K562 (cell line): ENCODE data around the gene CCDC127. TPM values are rescaled to one million over a fixed set of nuclear protein-coding genes. Genes with fewer than 3 reads are reported as not detected.
A peak's percentile ranks its signal among the peaks of the same experiment; 100 is the strongest.

Experiments used
- ARID3A ChIP-seq: IDR thresholded peaks from 2 replicates; pipeline ENCODE4 v1.6.1; 2012; ENCODE audit warnings: low read depth, low read length, improper control_type of control experiment, borderline replicate concordance
- CHD7 ChIP-seq: fragments of 200-600 bp; sonication (generic); IDR thresholded peaks from one replicate; pipeline ENCODE4 v1.6.1; 2012; ENCODE audit warnings: mild to moderate bottlenecking, low read depth, low read length, inconsistent platforms
- EHMT2 ChIP-seq: fragments of 450-650 bp; IDR thresholded peaks from 2 replicates; pipeline ENCODE4 v1.6.1; 2018; ENCODE audit warnings: antibody characterized with exemption
- HLTF ChIP-seq: fragments of 450-650 bp; IDR thresholded peaks from 2 replicates; pipeline ENCODE4 v1.6.1; 2016
- KAT7 ChIP-seq: sonication (generic); formaldehyde crosslinking; IDR thresholded peaks from 2 replicates; pipeline ENCODE4 v1.8.0; 2022; ENCODE audit warnings: missing genetic modification reagents, mild to moderate bottlenecking, borderline replicate concordance
- MAFG ChIP-seq: fragments of 450-650 bp; conservative IDR thresholded peaks from 2 replicates; pipeline ENCODE4 v1.6.1; 2016; ENCODE audit warnings: missing genetic modification characterization, missing compliant biosample characterization
- MAZ ChIP-seq, 2 experiments: fragments of 450-650 bp in 1 of 2; sonication (generic) in 1 of 2; formaldehyde crosslinking; IDR thresholded peaks in 1 of 2; conservative IDR thresholded peaks in 1 of 2; 2 replicates each; pipeline versions ENCODE4 v1.4.0 to v1.5.0; 2020; ENCODE audit warnings: mild to moderate bottlenecking in 1 of 2, missing genetic modification reagents in 1 of 2
- NCOA1 ChIP-seq: fragments of 450-650 bp; IDR thresholded peaks from 2 replicates; pipeline ENCODE4 v1.6.1; 2016; ENCODE audit warnings: low read depth
- NFIX ChIP-seq: fragments of 250-450 bp; sonication (Bioruptor Pico); IDR thresholded peaks from 2 replicates; pipeline ENCODE4 v1.4.0; 2020; ENCODE audit warnings: low read depth, mild to moderate bottlenecking, moderate library complexity
- NR2C1 ChIP-seq, 2 experiments: fragments of 450-650 bp; IDR thresholded peaks; 2 replicates each; pipeline ENCODE4 v1.6.1; 2017; ENCODE audit warnings: mild to moderate bottlenecking in 2 of 2, antibody characterized with exemption in 1 of 2, inconsistent platforms in 1 of 2, missing compliant biosample characterization in 1 of 2, missing genetic modification characterization in 1 of 2
- NR2C2 ChIP-seq, 2 experiments: fragments of 200-800 bp in 1 of 2; sonication (Bioruptor generic) in 1 of 2; sonication (generic) in 1 of 2; formaldehyde crosslinking in 1 of 2; IDR thresholded peaks; 2 replicates each; pipeline versions ENCODE4 v1.6.1 to v1.8.0; 2016 to 2022; ENCODE audit warnings: mild to moderate bottlenecking in 1 of 2, missing compliant biosample characterization in 1 of 2, missing genetic modification characterization in 1 of 2, missing genetic modification reagents in 1 of 2
- POLR2H ChIP-seq: IDR thresholded peaks from 2 replicates; pipeline ENCODE4 v1.6.1; 2016; ENCODE audit warnings: missing genetic modification characterization, low read depth, mild to moderate bottlenecking, control low read depth, missing compliant biosample characterization, moderate library complexity
- RBM17 ChIP-seq: fragments of 200-400 bp; formaldehyde crosslinking; IDR thresholded peaks from 2 replicates; pipeline ENCODE4 v1.6.1; 2017; ENCODE audit warnings: low read depth, mild to moderate bottlenecking, low read length, borderline replicate concordance
- ZNF316 ChIP-seq: fragments of 450-650 bp; IDR thresholded peaks from 2 replicates; pipeline ENCODE4 v1.6.1; 2016
- ZNF830 ChIP-seq: fragments of 250-450 bp; sonication (Bioruptor Pico); IDR thresholded peaks from 2 replicates; pipeline ENCODE4 v1.5.0; 2021; ENCODE audit warnings: mild to moderate bottlenecking
- polyA plus RNA-seq, 8 experiments: library from polyadenylated mRNA; depleted of rRNA in 4 of 8; stranded (reverse) in 5 of 8; unstranded in 3 of 8; fragments of >200 nt; fragmentation: Nextera tagmentation in 2 of 8; fragmentation: Illumina TruSeq in 1 of 8; extraction: Ambion mirVana in 2 of 8; extraction: Trizol in 1 of 8; gene quantifications; 2 replicates each; pipeline versions ENCODE4 v1.2.1 to v1.2.3, GENCODE V29; 2011 to 2014; ENCODE audit warnings: inconsistent platforms in 1 of 8, missing spikeins in 1 of 8
- total RNA-seq, 7 experiments: library from RNA; depleted of rRNA in 6 of 7; stranded (reverse); fragments of >200 nt in 6 of 7; fragmentation: Illumina TruSeq in 2 of 7; extraction: Trizol in 2 of 7; gene quantifications; 2 replicates each; pipeline versions ENCODE4 v1.2.1 to v1.2.3, GENCODE V29; 2011 to 2021; ENCODE audit warnings: low replicate concordance in 1 of 7

CCDC127 gene
- total and polyA plus RNA-seq, 9 of the 15 experiments (the other 6 are each of a cell fraction or from before 2014, with no cell fraction given) = 2.7 to 4.5 (median 4.1) TPM

- TF ChIP-seq MAZ (CRISPR knock-in tag; conservative IDR thresholded peaks at IDR 0.05 in 1 of 2, IDR thresholded peaks at IDR 0.05 in 1 of 2) (no peak), KAT7 (CRISPR knock-in tag) (no peak), ZNF316 (peak; percentile 92), CHD7 (no peak), POLR2H (tag) (no peak), HLTF (no peak), NFIX (no peak), RBM17 (no peak), NR2C1 (IDR thresholded peaks at IDR 0.05) (no peak; the same call in 1 of the 2 replicates), NR2C1 (tag; IDR thresholded peaks at IDR 0.05) (peak; percentile 63; the same call in 1 of the 2 replicates), ARID3A (0 out of 2 replicates have a peak, but pooled peaks have one; percentile 8), NCOA1 (peak; percentile 32; the same call in 1 of the 2 replicates), EHMT2 (0 out of 2 replicates have a peak, but pooled peaks have one; percentile 32), MAFG (tag) (peak; percentile 67), ZNF830 (CRISPR knock-in tag) (no peak), NR2C2 (CRISPR knock-in tag; IDR thresholded peaks at IDR 0.05) (no peak), NR2C2 (tag; IDR thresholded peaks at IDR 0.05) (peak; percentile 80)
Measured at GRCh38 chr5:206927-207536, 10.9 kb downstream of the CCDC127 start (continued).
